ENCODE measurements around the gene RAB3GAP2.

DNA sequence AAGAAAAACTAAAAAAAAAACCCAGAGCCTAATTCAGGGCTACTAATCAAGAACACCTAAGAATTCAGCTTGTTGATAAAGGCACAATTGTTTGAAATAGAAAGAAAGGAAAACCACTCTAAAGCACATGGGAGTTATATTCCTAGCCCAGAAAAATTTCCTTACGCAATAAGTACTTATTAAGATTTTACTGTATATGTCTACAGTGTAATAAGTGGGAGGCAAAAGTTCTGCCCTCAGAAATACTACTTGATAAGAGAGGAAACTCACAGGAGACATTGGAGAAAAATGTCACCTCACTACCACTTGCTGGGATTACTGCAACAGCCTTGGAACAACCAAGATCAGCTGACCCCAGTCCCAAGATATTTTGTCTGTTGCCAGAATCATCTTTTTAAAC, 112.2 kb downstream of the RAB3GAP2 start:
- TF ChIP-seq POLR2A (IDR thresholded peaks at IDR 0.05) (no peak), CTCF (IDR thresholded peaks at IDR 0.05) (no peak)

Measured in right lobe of liver (tissue), 4 donors.